Right renal cortex interstitium (tissue), 3 donors: ENCODE data around the gene P3H3. TPM values are rescaled to one million over a fixed set of nuclear protein-coding genes. Genes with fewer than 3 reads are reported as not detected.

Source experiments
- DNase-seq, 3 donors: peaks; one replicate each; pipeline ENCODE4 v3.0.0-alpha.2; 2013; ENCODE audit warnings: low read depth in 3 of 3, low spot score in 2 of 3
- polyA plus RNA-seq, 3 donors: library from polyadenylated mRNA; unstranded; fragments of 120-200 nt; gene quantifications; one replicate each; pipeline ENCODE4 v1.2.1, GENCODE V29; 2013; ENCODE audit not compliant: insufficient read length in 3 of 3

P3H3 gene
- polyA plus RNA-seq: 10 to 100 TPM; 22.8 to 27.5 (median 24.6) TPM

GRCh38 chr12:6827982-6828780 is at the start of gene P3H3:
P3H3 (plus strand) TSS chr12:6828407; CDS start chr12:6828441, 34 bp downstream.
- peak in 1 of 3 donors; percentile 45 for DNase-seq

- peak; percentile 89 to 92 (median 90) for DNase-seq
Measured at GRCh38 chr12:6778574-6779550, 49.3 kb upstream of the P3H3 start.

GRCh38 chr12:6779708-6780432 is 48.3 kb upstream of the P3H3 start:
- DNase-seq: no peak

- no peak for DNase-seq
Measured at GRCh38 chr12:6780573-6780972, 47.6 kb upstream of the P3H3 start.

GRCh38 chr12:6782119-6782518 is 46.1 kb upstream of the P3H3 start:
- no peak for DNase-seq

- DNase-seq: no peak
Measured at GRCh38 chr12:6782850-6783566, 45.2 kb upstream of the P3H3 start.

- DNase-seq: no peak
Measured at GRCh38 chr12:6783828-6784227, 44.4 kb upstream of the P3H3 start.

GRCh38 chr12:6784296-6784695 is 43.9 kb upstream of the P3H3 start:
- DNase-seq: no peak

- no peak for DNase-seq
Measured at GRCh38 chr12:6784761-6785160, 43.4 kb upstream of the P3H3 start.

- no peak for DNase-seq
Measured at GRCh38 chr12:6786416-6787094, 41.7 kb upstream of the P3H3 start.

GRCh38 chr12:6787309-6787708 is 40.9 kb upstream of the P3H3 start:
- DNase-seq: no peak

- DNase-seq: no peak
Measured at GRCh38 chr12:6788972-6789924, 39.0 kb upstream of the P3H3 start, which contains the start of gene CD4. CD4 (plus strand) TSS chr12:6789528; CDS start chr12:6800139, 10,611 bp downstream.

GRCh38 chr12:6790496-6791150 is 37.6 kb upstream of the P3H3 start:
- no peak for DNase-seq

- DNase-seq: no peak
Measured at GRCh38 chr12:6791931-6792520, 36.2 kb upstream of the P3H3 start.

- DNase-seq: no peak
Measured at GRCh38 chr12:6792522-6793201, 35.5 kb upstream of the P3H3 start.

- DNase-seq: no peak
Measured at GRCh38 chr12:6795088-6795487, 33.1 kb upstream of the P3H3 start.

- no peak for DNase-seq
Measured at GRCh38 chr12:6796576-6796975, 31.6 kb upstream of the P3H3 start.
